ENCODE results near the gene TAF1. TPM values are rescaled to one million over a fixed set of nuclear protein-coding genes. Genes with fewer than 3 reads are reported as not detected.

The TAF1 gene
- total and polyA plus RNA-seq, 9 of the 15 experiments (the other 6 are each of a cell fraction or from before 2014, with no cell fraction given): 6.4 to 45.1 (median 38.1) TPM

GRCh38 chrX:71366674-71367256 lies 608 bp downstream of the TAF1 start (continued):
- no peak for TF ChIP-seq CTCF (IDR thresholded peaks at IDR 0.05 in 2 of 3, conservative IDR thresholded peaks at IDR 0.05 in 1 of 3; ENCODE audit: insufficient read depth in 2 of 3, low read depth in 1 of 3, low read length in 3 of 3)
- TF ChIP-seq NR2C2 (CRISPR knock-in tag; IDR thresholded peaks at IDR 0.05): no peak
- no peak for TF ChIP-seq NR2C2 (tag; IDR thresholded peaks at IDR 0.05)
- TF ChIP-seq TCF7L2 (IDR thresholded peaks at IDR 0.05; ENCODE audit: low read depth, low read length): no peak
- TF ChIP-seq, protein P1, sequence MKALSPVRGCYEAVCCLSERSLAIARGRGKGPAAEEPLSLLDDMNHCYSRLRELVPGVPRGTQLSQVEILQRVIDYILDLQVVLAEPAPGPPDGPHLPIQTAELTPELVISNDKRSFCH (CRISPR knock-in tag; IDR thresholded peaks at IDR 0.05): no peak
- TF ChIP-seq, protein P1 (tag; IDR thresholded peaks at IDR 0.05): no peak
- no peak for TF ChIP-seq RREB1 (CRISPR knock-in tag; IDR thresholded peaks at IDR 0.05)
- TF ChIP-seq MAFK (IDR thresholded peaks at IDR 0.05; ENCODE audit: low read length): no peak
- TF ChIP-seq FOXK2 (conservative IDR thresholded peaks at IDR 0.05 in 1 of 2, IDR thresholded peaks at IDR 0.05 in 1 of 2; ENCODE audit: low read depth in 2 of 2): no peak
- TF ChIP-seq EP300 (IDR thresholded peaks at IDR 0.05; ENCODE audit: low read length): no peak
- TF ChIP-seq POLR2AphosphoS2 (IDR thresholded peaks at IDR 0.05; ENCODE audit: low read length): no peak
- TF ChIP-seq U2AF2 (optimal IDR thresholded peaks at IDR 0.05; ENCODE audit: low read depth, low read length): no peak
- no peak for TF ChIP-seq ATF1 (CRISPR knock-in tag; IDR thresholded peaks at IDR 0.05)
- no peak for TF ChIP-seq ATF1 (tag; IDR thresholded peaks at IDR 0.05)
- TF ChIP-seq ZFX (CRISPR knock-in tag; IDR thresholded peaks at IDR 0.05): peak; percentile 52
- no peak for TF ChIP-seq HDAC2 (IDR thresholded peaks at IDR 0.05)
- TF ChIP-seq ZNF76 (CRISPR knock-in tag; IDR thresholded peaks at IDR 0.05; ENCODE audit: borderline replicate concordance): no peak
- no peak for TF ChIP-seq SMAD1 (IDR thresholded peaks at IDR 0.05; ENCODE audit: low read depth, low read length, partially characterized antibody)
- TF ChIP-seq, protein P2, sequence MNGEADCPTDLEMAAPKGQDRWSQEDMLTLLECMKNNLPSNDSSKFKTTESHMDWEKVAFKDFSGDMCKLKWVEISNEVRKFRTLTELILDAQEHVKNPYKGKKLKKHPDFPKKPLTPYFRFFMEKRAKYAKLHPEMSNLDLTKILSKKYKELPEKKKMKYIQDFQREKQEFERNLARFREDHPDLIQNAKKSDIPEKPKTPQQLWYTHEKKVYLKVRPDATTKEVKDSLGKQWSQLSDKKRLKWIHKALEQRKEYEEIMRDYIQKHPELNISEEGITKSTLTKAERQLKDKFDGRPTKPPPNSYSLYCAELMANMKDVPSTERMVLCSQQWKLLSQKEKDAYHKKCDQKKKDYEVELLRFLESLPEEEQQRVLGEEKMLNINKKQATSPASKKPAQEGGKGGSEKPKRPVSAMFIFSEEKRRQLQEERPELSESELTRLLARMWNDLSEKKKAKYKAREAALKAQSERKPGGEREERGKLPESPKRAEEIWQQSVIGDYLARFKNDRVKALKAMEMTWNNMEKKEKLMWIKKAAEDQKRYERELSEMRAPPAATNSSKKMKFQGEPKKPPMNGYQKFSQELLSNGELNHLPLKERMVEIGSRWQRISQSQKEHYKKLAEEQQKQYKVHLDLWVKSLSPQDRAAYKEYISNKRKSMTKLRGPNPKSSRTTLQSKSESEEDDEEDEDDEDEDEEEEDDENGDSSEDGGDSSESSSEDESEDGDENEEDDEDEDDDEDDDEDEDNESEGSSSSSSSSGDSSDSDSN (IDR thresholded peaks at IDR 0.05; ENCODE audit: borderline replicate concordance in 1 of 2, low read depth in 2 of 2, low read length in 2 of 2): 0 out of 4 replicates have a peak, but pooled peaks of 1 of the 2 experiments have one; percentile 1

Data from K562 (cell line).